ENCODE measurements around the gene FFAR4.

FFAR4 gene

DNA sequence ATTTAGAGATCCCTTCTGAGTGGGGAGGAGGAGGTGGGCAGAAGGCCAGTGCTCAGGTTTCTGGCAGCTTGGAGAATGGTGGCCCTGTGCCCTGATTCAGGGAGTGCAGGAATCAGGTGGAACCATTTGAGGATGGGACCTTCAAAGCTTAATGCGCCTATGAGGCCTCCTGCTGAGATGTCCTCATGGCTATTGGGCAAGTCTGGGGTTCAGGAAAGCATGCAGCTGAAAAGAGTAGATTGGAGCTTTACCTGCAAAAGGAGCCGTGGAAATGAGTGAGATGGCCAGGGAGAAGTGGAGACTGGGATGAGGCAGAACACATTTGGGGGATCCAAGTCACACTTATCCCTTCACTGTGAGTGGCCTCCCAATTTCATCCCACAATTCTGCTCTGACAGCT lies 6.1 kb downstream of the FFAR4 start:
- DNase-seq (ENCODE audit: low read depth): no peak

DNA sequence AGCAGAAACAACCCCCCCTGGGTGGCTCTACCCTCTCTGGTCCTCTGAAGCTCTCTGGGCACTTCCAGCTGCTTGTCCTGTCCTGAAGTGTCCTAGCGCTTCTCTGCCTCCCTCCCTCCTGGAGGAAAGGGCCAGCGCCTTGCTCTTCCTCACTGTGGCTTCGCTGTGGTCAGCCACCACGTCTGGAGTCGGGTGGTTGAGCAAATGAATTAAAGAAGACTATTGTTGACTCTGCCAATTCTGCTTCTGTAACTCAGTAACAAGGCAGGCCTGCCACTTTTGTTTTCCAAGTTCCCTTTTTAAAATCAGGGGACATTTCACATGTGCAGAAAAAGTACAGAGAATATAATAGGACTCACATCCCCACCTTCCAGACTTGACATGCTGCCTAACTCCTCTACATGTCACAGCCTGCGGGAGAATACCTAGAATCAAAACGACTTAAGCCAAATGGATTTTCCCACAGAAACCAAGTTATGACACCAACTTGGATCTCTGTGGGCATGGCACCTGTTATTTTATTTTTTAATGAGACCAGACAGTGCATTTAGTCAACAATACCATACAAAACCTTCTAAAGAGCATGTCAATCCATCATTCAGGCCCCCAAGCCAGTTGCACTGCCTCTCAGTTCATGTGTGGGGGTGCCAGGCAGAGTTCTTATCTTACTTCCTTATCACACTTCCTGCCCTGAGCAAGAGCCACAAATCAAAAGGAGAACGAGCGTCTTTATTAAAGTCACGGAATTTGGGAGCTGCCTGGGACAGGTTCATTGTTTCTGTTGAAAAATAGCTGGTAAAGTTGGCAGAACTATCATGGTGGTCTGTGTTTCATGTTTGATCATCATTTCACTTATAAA lies 6.8 kb downstream of the FFAR4 start:
- no peak for DNase-seq (ENCODE audit: low read depth)

DNA sequence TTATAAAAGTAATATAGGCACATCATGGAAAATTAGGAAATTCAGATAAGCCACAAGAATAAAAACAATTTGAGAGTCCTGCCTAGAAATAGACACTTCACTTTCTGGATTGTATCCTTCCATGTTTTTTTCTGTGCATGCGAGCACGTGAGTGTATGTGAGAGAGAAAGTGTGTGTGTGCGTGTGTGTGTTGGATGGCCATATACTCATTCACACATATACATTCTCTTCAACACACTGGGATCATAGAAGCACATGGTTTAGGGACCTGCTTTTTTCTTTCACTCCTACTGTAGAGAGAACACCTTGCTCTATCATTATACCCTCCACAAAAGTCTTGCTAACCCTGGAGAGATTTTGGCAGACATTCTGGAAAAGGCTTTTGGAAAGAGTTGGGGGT lies 7.5 kb downstream of the FFAR4 start:
- no peak for DNase-seq (ENCODE audit: low read depth)

DNA sequence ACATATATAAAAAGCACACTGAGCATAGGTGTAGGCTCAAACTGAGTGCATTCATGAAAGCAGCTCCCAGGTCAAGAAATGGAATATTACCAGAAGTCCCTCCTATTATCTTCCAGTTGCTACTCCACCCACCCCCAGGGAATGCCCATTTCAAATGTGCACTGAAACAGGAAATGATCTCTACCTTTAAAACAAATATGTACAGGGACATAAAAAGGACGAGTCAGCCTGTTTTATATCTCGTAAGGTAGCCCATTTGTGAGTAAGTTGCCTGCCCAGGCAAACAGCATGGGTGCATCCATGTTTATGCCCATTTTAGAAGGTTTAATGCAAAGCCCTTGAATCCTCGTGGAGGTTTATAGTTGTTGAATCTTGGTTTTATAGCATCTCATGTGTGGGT lies 10.4 kb downstream of the FFAR4 start:
- DNase-seq (ENCODE audit: low read depth): no peak

DNA sequence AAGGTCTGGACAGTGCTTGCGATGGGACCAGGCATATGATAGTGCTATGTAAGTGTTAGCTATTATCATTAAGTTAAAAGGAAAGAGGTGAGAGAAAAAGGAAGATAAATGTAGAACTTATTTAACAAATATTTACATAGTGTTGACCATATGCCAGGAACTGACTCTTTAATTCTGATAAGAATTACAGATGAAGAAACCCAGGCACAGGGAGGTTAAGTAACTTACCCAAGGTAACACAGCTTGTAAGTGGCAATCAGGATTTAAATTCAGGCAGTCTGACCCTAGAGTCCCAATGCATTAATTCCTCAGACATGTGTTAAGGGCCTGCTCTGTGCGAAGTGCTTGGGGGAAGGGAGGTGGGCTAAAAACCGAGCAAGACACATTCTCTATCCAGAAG lies 11.1 kb downstream of the FFAR4 start:
- no peak for DNase-seq (ENCODE audit: low read depth)

DNA sequence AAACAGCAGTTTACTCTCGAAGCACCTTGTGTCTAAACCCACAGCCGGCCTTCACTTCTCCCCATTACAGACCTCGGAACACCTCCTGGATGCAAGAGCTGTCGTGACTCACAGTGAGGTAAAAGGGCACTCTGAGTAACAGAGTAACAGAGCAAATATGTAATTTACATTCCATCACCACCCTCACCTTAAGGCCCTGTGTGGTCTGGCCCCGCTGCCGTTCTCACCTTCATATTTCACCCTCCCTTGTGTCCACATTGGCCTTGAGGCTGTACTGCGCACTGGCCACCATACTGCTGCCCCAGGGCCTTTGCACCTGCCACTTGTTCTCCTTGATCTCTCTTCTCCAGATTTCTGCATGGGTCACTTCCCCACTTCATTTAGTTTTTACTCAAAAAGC lies 12.6 kb downstream of the FFAR4 start:
- peak; percentile 63 for DNase-seq (ENCODE audit: low read depth)

DNA sequence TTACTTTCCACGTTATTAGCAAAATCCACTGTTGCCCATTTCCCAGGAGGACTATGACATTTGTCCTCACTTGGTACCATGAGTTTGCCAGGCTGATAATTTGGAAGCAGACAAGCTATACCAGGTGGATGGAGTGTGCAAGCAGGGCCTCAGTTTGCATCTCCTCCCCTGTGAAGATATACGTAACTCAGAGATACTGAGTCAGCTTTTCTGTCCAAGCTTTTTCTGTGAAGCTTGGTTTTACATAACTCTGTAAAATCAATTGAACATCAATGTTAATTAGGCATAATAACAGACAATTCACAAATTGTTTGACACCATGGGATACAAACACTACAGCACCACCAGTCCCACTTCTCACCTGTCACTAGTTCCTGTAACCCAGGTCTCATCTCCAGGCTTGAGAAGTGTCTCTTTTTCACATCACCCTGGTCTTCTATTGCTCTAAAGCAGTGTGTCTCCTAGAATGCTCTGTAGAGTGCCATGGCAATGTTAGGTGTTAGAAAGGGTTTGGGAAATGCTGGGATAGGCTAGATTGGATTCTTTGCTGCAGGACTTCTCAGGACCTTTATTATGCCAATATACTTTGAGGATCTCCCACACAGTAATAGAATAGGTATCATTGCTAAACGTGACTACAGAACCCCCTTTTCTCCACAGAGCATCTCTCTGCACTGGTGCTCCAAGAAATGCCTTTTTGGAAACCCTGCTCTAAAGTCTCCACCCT lies 13.7 kb downstream of the FFAR4 start:
- DNase-seq (ENCODE audit: low read depth): no peak

DNA sequence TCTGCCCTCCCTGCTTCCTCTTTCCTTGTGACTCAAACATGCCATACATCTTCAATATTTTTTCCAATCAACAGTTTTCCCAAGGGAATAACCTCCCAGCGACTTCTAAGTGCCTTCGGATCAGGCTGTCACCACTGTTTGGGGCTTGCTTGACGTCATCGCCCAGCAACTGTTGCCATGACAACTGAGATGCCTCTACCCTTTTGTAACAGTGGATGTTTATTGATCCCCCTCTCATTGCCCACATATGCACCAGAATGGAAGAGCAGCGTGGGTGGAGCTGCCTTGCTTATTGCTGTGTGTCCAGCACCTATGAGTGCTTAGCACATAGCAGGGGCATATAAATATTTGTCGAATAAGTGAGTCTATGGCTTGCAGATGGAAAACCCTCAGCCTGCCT lies 14.4 kb downstream of the FFAR4 start:
- DNase-seq (ENCODE audit: low read depth): peak; percentile 40

DNA sequence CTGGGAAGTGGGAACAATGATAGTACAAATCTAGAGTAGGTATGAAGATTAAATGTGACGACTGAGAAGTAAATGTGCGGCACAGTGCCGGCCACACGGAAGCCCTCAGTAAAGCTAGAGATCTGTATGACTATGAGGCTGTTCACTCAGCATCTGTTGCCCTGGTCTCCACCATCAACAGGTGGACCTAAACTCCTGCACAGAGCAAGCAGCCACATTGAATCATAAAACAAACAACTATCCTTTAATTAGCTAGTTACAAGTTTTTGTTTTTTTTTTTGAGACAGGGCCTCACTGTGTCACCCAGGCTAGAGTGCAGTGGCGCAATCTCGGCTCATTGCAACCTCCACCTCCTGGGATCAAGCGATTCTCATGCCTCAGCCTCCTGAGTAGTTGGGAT lies 18.0 kb downstream of the FFAR4 start:
- DNase-seq (ENCODE audit: low read depth): no peak

DNA sequence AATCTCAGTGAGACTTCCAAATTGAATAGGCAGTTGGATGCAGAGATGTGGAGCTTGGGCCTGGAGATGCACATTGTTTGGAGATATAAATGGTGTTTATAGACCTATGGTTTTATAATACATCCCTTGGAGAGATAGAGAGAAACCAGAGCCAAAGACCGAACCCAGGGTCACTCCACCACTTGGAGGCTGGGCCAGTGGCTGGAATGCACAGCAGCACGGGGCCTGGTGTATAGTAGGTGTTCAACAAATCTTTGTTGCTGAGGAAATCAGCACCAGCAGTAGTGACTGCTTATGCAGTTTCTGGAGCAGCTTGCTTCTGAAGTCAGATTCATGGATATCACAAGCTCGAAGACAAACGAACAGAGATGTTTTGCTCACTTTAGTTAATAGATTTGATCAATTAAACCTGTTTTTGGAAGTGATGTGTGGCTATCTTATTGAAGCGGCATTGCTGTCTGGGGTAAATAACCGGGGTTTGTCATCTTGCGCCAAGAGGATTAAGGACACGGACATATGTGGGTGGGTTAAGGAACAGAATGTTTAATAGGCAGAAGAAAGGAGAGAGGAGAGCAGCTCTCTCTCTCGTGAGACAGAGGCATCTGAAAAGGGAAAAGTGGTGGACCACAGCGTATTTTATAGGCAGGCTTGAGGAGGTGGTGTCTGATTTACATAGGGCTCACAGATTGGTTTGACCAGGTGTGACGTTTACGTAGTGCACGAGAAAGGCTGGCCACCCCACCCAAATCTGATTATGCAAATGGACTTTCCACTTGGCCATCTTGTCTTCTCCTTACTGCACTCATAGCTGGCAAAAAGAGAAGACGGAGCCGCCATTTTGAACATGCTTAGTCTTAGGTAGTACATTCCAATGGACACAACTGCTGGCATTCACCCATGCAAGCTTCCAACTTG lies 23.4 kb downstream of the FFAR4 start:
- no peak for DNase-seq (ENCODE audit: low read depth)

DNA sequence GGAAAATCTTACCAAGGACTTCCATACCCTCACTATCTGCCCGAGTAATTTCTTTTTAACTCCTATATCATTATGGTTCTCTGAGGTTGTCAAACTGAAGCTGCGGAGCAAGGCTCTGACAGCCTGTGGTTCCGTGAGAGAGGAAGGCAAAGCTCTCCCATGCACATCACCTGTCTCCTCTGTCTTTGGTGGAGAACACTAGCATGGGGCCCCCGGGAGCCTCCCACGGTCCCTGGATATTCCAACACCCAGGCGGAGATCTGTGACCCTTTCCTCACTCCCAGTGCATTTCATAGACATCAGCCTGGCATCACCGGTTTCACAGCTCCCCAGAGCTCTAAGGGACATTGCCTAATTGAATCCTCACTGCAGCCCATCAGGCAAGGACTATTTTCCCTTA lies 24.2 kb downstream of the FFAR4 start:
- DNase-seq (ENCODE audit: low read depth): no peak

DNA sequence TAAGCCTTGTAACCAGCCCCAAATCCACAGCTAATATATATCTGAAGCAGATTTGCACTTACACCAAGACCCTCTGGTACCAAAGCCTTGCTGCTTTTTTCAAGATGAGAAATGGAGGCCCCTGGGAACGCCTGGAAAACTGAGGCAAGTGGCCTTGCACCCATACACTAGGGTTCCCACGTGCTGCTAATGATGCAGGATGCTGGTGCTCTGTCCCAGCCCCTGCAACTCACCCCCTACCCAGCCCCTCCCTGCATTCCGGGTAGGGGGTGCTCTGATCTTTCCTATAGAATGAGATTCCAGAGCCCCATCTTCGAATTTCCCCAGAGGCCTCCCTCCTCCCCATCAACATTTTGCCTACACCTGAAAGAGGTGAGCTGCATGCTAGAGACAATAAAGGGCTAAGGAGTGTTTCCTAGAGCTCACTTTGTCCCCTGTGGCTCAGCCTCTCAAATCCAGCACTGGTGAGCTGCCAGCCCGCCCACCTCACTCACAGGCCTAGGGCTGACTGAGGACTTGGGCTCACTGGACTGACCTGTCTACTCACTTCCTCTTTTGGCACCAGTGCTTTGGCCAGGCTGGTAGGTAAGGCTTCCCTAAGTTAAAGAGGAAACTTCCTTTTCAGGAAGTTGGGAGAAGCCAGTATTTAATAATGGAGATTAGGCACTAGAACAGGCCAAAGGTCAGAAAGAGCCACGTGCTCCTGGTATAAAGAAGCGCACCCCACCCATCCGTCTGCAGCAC lies 24.8 kb downstream of the FFAR4 start:
- DNase-seq (ENCODE audit: low read depth): no peak

DNA sequence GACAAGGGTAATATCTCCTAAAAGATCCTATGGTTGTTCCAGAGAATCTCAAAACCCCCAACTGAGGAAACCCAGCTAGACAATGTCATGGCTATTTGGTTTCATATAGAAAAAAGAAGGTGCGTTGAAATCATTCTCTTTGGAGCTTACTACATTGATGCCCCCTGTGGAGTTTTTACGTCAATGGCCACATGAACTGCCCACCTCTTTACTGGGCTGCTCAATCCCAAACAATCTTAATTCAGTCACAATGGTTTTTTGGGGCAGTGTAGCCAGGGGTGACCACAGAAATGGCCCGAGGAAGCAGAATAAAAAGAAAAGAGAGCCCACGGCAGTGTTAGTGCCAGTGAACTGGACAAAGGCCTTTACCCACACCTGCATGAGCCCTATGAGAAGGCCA lies 26.8 kb downstream of the FFAR4 start:
- no peak for DNase-seq (ENCODE audit: low read depth)

DNA sequence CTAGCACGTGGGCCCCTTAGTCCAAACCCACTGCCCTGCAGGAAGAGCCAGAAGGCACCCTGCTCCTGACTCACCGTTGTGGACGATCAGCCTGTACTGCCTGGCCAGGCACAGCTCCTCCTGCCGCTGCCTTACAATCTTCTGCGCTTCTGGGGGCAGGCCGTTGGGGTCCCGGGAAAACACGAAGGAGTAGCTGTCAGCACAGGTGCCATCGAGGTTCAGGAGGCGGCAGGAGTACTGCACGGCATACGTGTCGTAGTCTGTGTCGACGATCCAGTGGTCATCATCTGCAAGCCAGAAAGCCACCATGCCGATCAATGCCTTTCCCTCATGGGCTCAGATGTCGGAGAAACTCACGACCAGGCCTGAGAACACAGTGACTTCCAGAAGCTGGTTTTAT lies 27.3 kb downstream of the FFAR4 start:
- DNase-seq (ENCODE audit: low read depth): no peak

DNA sequence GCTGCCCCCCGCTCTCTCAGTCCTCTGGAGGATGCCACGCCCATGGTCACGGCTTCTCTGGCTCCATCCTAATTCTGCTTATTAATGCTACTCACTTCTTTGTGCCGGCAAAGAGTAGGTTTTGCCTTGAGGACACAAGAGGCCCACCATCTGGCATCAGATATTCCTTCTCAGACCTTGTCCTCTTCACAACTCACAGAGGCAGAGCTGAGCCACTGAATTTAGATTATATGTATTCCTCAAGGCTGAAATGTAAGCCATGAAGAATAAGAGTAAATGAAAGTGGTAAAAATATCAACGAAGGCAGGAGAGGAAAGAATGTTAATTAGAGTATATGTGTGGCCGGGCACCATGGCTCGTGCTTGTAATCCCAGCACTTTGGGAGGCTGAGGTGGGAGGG lies 28.1 kb downstream of the FFAR4 start:
- no peak for DNase-seq (ENCODE audit: low read depth)

DNA sequence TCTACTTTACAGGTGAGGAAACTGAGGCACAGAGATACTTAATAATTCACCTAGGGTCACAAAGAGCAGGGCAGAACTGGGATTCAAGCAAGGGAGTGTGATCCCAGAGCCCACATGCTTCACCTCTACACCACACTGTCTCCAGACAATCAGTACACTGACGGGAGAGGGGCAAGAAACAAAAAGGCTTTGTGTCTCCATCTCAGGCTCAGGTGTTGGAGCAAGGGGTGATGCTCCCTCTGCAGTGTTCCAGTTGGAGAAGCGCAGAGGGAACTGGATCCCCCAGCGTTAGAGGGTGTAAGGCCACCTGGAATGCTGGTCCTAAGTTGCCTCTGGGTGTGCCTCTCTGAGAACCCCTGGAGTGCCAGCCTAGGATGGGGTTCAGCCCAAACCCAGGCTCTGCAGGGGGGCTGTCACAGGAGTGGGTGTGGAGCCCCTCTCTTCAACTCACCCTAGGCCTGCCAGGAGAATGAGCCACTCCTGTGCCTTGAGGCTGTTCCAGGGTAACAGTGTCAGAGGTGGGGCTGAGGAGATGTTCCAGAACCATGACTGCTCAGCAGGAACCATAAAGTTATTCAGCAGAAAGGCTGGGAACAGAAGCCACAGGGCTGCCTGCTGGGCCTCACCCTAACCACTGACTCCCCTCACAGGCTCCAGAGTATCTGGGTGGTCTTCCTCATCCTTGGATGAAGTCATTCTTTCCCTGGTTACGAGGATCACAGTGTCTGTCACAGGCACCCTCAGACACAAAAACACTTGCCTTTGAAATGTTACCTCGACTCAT lies 29.1 kb downstream of the FFAR4 start:
- DNase-seq (ENCODE audit: low read depth): no peak

DNA sequence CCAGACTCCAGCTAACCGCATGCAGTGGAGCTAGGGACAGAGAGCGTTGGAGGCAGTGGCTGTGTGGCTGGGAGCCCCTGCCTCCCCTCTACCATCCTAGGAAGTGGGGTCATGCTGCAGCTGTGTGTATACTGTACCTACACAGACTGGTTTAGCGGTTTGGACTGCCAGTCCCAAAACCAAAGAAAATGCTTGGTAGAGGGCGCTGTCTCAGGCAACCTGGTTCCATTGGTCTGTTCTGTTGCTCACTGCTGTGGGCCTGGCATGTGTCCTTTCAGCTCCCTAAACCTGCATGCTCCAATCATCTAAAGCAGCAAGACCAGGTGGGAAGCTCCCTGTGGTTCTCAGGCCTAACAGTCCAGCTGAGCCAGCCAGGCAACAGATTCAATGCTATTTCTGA lies 30.1 kb downstream of the FFAR4 start:
- DNase-seq (ENCODE audit: low read depth): no peak

DNA sequence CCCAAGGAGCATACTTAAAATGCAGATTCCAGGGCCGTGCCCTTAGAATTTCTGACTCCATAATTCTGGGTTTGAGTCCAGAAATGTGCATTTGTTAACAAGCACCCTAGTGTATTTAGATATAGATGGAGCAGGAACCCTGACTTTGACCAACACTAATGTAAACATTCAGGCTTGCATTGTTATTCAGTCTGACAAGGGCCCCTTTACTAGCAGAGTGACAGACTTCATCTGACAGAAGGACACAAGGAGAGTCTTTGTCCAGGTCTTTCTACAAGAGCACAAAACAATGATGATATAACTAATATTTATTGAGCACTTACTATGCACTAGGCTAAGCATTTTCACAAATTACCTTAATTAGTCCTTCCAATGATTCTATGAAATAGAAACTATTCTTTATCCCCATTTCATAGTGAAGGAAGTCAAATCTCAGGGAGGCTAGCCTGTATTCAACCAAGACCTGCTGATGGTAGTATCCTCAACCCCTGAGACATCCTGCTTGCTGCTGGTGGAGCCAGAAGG lies 30.7 kb downstream of the FFAR4 start:
- DNase-seq (ENCODE audit: low read depth): no peak

DNA sequence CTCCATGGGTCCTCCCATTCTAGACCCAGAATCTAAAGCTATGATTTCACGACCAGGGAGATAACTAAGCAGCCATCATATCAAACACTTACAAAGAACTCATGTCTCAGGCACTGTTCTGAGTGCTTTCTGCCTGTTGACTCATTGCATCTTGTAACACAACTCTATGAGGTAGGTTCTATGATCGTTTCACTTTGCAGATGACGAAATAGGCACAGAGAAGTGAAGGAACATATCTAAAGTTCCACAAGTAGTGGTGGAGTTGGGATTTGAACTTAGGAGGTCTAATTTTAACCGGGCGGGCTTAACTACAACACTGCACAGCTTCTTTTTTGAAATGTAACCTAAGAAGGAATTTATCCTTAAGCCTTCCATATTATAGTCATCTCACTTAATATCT lies 31.7 kb downstream of the FFAR4 start:
- DNase-seq (ENCODE audit: low read depth): no peak

DNA sequence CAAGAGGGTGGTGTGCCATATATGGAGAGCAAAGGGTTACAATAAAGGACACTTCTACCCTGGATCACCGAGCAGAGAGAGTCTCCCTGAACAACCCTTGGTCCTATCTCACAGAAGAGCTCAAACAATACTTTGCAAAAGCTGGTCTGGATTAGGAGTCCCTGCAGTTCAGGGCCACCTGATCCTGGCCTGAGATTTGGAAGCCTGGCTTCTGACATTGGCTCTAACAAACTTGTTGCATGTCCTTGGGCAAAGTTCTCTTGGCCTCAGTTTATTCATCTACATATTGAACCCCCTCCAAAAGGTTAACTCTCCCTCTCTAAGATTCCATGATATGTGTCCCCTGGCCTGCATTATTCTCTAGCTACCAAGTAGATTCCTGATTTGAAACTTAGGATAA lies 32.9 kb downstream of the FFAR4 start:
- no peak for DNase-seq (ENCODE audit: low read depth)

DNA sequence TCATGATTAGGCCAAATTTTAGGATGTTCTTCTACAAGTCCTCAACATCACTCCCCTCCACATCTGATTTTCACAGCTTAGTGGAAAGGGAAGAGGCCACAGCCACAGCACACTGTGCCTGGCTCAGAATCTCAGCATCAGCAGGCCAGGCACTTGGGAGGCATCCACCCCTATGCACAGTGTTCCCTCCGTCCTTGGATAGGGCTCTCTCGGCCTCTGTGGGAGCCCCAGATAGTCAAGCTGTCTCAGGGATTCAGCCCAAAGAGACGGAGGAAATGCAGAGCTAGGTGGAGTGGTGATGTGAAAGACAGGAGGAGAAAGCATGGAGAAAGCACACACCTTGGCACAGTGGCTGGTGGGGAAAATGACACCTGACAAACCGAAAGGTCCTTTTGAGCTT lies 33.3 kb downstream of the FFAR4 start:
- DNase-seq (ENCODE audit: low read depth): no peak

Measured in ELR (cell line).